Subcutaneous adipose tissue (tissue), 4 donors: ENCODE data around the gene CSPG4. TPM values are rescaled to one million over a fixed set of nuclear protein-coding genes. Genes with fewer than 3 reads are reported as not detected.

Experiments
- total RNA-seq, 4 donors: library from RNA; depleted of rRNA; stranded (reverse); fragments of >200 nt; gene quantifications; one replicate each; pipeline ENCODE4 v1.1.0, GENCODE V29; 2016
- TF ChIP-seq, protein P1 (sequence below): fragments of 450-650 bp; IDR thresholded peaks from one replicate; pipeline ENCODE4 v1.5.1; 2016; ENCODE audit warnings: low read depth, mild to moderate bottlenecking, control low read depth, antibody characterized with exemption, moderate library complexity

CSPG4 gene
- total RNA-seq, 4 donors from 2014 or later = 34.6 to 183 (median 57.0) TPM

GRCh38 chr15:75753145-75753544 lies 40.5 kb upstream of the CSPG4 start:
- TF ChIP-seq, protein P1, sequence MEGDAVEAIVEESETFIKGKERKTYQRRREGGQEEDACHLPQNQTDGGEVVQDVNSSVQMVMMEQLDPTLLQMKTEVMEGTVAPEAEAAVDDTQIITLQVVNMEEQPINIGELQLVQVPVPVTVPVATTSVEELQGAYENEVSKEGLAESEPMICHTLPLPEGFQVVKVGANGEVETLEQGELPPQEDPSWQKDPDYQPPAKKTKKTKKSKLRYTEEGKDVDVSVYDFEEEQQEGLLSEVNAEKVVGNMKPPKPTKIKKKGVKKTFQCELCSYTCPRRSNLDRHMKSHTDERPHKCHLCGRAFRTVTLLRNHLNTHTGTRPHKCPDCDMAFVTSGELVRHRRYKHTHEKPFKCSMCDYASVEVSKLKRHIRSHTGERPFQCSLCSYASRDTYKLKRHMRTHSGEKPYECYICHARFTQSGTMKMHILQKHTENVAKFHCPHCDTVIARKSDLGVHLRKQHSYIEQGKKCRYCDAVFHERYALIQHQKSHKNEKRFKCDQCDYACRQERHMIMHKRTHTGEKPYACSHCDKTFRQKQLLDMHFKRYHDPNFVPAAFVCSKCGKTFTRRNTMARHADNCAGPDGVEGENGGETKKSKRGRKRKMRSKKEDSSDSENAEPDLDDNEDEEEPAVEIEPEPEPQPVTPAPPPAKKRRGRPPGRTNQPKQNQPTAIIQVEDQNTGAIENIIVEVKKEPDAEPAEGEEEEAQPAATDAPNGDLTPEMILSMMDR = no peak

- TF ChIP-seq, protein P1 = no peak
Observed at GRCh38 chr15:75751891-75752290, 39.2 kb upstream of the CSPG4 start.

DNA sequence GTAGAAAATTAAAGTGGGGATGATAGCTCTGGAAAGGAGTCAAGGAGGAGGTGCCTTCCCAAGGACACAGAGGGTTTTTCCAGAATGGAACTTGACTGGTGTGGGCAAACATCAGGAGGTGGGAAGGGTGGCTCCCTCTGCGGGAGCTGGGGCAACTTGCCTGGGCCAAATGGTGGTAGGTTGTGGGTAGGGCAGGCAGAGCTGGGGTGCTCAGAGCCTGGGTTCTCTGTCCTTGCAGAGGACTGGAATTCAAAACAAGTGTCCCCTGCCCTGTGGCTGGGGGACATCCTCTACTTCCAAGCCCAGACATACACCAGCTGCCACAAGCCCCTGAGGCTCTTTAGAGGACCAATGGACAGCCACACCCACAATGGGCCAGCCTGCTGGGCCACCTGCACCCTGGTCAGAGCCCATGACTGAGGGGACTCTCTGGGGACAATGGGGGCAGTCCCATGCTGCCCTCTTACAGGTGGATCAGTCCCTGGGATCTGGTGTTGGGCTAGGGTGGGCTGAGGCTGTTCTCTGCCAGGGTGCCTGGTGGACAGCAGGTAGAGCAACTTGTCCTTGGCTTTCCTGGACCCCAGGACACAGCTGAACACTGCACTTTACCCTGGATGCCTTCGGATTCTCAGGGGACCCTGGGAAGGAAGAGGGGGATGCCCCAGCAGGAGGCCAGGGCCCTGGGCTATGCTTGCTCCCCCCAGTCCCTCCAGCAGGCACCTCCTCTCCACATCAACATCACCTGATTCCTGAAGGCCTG lies 38.6 kb upstream of the CSPG4 start:
- TF ChIP-seq, protein P1 = no peak

DNA sequence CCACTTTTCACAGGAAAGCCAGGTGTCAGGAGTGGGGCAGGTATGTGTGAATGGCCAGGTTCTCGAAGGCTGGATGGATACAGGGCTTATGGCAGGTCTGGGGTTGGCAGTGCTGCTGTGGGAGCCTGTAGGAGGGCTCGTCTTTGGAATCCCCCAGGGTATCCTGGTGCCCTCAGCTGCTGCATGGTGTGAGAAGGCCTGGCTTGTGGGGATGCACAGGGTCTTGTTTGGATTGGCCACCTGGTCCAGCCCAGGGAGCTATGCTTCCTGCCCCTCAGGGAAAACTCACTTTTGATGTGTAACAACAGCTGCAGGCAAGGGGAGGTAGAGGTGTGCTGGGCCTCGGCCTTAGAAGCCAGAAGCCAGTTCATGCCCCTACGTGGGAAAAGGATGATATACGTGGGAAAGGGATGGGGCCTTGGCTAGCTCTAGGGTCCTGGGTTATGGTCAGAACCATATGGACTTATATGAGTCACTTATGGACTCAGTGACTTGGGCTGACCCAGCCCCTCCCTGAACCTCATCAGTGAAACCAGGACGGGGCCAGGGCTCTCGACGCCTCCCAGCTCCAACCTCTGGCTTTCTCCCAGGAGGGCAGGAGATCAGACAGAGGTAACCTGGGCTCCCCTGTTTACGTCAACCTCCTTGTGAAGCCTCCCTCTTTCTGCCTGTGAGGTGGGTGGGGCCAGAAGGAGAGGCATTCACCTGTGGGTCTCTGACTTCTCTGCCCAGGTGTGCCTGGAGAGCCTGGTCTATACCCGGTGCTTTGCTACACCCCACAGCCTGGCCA lies 37.8 kb upstream of the CSPG4 start:
- TF ChIP-seq, protein P1 = no peak

GRCh38 chr15:75749820-75750219 lies 37.2 kb upstream of the CSPG4 start:
- TF ChIP-seq, protein P1 = no peak

DNA sequence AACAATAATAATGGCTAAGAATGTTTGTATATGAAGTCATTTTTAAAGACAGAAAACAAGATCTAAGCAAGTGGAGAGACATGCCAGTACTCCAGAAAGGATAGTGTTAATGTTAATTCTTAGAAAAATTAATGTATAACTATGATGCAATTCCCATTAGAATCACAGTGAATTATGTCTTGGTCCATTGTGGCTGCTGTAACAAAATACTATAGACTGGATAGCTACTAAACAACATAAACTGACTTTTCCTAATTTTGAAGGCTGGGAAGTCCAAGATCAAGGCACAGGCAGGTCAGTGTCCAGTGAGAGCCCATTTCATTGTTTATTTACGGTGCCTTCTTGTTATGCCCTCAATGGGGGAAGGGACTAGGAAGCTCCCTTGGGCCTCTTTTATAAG lies 32.7 kb upstream of the CSPG4 start:
- TF ChIP-seq, protein P1 = no peak

DNA sequence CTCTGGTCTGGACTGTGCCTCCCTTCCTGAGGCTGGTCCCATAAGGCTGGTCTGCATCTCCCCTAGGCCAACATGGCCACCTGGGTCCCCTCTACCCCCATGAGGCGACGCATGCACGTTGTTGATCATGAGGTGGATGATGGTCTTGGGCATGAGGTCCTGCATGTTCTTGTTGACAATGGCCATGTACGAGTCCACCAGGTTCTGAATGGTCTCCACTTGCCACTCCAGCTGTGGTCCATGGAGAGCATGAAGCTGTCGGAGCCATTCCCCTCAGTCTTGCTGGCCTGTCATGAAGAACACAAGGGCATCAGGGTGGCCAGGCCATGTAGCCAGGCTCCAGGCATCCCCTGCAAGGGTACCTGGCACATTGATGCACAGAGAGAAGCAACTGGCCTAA lies 27.1 kb upstream of the CSPG4 start:
- TF ChIP-seq, protein P1 = no peak
